Kidney glomerular epithelial cell (primary cell): ENCODE data around the gene XAGE2.
"Not testable (repeated sequence)": the region's sequence is repeated elsewhere in the genome, so short reads cannot be mapped to it uniquely, and the experiment has no call there.

ENCODE experiments used
- DNase-seq: peaks from one replicate; lab custom pipeline; 2025; lab: John Stamatoyannopoulos, UW

The XAGE2 gene, protein sequence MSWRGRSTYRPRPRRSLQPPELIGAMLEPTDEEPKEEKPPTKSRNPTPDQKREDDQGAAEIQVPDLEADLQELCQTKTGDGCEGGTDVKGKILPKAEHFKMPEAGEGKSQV

GRCh38 chrX:52368368-52369055 lies at the start of gene XAGE2:
Gene XAGE2 (plus strand): TSS chrX:52369021. CDS start chrX:52370015, 994 bp downstream.
- no peak for DNase-seq

DNA sequence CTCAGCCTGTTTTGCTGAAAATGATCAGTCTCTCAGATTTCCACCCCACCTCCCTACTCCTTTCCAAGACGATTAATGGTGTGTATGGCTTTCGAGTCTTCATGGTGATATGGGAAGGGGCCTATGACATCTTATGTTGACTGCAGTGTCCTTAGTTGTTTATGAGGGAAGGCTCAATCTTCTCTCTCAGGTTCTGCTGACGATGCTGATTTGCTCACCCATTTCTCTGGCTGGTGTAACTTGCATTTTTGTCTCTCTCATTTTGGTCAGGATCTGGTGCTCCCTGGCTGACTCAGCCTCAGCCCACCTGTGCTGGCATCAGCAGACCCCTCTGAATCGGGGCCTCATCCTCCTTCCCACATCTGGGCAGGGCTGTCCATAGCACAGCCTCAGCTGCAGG lies 31.4 kb upstream of the XAGE2 start:
- DNase-seq: no peak

DNA sequence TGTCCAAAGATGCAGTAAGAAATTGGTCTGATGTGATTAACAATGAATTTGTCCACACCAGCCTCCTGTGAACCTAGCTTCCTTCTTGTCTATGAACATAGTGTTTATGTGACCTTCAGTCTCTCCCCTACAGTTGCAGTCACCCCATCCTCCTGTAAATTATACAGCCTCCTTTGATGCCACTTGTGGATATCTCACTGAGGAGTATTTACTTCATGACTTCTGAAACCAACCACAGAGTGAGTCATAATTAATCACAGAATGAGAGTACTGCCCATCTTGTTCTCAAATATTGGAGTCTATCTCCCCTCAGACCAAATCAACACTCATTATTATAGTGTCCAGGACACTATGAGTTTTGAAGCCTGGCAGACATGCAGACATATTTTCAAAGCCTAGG lies 27.3 kb upstream of the XAGE2 start:
- no peak for DNase-seq

- DNase-seq: not testable (repeated sequence)
These were observed 25.7 kb upstream of the XAGE2 start for GRCh38 chrX:52343131-52343530.

DNA sequence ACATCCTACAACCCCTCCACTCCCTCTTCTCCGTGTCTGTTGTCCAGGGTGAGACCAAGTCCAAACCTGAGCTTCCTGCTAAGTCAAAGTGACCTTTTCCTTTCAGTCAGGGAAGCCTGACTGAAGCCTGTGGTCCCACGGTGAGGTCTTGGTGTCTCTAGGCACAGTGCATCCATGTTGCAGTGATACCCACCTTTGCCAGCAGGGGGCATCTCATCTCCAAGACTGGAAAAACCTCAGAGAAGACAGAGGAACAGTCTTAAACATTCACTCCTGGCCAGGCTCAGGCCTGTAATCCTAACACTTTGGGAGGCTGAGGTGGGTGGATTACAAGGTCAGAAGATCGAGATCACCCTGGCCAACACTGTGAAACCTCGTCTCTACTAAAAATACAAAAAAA lies 23.4 kb upstream of the XAGE2 start:
- DNase-seq: not testable (repeated sequence)

DNA sequence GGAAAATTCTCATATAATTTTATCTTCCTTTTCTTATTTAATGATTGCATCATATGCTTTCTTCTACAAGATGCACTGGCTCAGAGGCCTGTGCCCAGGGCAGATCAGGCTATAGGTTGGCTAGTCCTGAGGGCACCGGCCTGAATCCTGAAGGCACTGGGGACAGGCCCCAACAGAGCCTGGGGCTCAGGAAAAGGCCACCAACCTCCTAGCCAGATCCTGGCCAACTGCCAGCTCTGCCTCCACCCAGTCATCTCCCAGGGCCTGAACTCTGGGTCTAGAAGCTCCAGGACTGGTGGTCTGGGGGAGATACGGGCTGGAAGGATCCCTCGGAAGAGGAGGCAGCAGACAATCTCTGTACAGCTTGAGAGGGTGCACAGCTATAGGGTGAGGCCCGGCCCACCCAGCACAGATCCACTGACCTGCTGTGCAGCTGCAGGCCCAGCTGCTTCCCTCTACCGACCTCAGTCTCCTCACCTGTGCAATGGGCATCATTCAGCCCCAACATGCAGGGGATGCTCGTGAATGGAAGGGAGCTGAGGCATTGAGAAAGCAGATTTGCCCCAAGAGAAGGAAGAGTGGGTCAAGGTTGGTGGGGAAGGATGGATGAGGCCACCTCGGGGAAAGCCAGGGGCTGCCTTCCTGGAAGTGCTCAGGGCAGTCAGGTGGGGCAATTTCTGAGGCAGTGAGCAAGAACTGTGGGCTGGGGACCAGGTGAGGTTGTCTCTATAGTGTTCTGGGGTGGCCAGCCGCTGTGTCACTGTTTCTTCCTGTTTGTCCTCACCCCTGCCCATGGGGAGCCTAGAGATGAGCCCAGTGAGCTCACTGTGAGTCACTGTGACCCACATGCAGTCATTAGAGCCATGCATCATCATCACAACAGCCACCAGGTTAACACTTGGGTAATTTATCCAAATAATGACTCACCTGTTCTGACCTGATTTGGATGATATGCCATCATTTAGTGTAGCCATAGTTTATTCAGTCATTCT lies 22.4 kb upstream of the XAGE2 start:
- peak; percentile 67 for DNase-seq

DNA sequence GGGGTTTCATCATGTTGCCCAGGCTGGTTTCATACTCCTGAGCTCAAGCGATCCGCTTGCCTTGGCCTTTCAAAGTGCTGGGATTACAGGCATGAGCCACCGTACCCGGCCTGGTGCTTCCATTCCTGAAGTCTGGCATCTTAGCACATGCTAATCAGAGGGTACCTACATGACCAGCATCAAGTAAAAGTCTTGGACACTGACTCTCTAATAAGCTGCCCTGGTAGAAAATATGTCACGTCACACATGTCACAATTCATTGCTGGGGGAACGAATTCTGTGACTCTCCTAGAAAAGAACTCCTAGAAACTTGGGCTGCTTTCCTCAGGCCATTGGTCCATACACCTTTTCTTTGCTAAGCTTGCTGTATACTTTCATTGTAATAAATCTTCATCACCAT lies 19.1 kb upstream of the XAGE2 start:
- no peak for DNase-seq

DNA sequence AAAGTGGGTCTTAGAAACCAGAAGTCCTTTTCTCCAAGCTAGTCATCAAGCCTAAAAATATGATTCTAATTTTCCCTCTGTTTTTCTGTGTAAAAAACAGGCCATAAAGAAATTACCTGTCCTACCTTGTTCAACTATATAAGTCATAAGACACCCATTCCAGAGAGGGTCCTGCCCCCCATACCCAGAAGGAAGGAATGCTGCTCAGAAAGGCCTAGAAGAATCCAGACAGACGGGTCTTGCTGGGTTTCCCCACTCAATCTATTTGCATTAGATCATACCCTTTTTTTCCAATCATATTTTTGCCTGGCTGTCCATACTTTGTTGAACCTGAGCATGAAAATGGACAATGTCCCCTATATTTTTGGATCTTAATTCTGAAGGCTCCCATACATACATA lies 16.3 kb upstream of the XAGE2 start:
- DNase-seq: no peak

DNA sequence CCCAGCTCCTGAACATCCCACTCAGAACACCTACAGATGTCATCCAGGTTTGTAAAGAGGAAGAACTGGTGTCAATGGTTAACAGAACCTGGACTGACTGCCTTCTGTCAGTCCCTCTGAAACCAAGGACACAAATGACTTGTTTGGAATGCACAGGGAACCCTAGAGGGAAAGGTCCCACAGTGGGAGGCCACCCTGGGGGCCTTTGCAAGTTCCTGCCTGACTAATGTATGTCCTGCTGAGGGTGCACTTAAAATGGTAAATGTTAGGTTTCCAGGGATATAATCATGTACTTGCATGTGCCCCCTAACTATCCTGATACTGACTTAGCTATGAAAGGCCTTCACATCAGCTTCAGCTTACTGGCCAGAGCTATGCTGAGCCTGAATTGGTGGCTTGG lies 15.0 kb upstream of the XAGE2 start:
- DNase-seq: no peak

GRCh38 chrX:52355108-52355507 lies 13.7 kb upstream of the XAGE2 start:
- no peak for DNase-seq

DNA sequence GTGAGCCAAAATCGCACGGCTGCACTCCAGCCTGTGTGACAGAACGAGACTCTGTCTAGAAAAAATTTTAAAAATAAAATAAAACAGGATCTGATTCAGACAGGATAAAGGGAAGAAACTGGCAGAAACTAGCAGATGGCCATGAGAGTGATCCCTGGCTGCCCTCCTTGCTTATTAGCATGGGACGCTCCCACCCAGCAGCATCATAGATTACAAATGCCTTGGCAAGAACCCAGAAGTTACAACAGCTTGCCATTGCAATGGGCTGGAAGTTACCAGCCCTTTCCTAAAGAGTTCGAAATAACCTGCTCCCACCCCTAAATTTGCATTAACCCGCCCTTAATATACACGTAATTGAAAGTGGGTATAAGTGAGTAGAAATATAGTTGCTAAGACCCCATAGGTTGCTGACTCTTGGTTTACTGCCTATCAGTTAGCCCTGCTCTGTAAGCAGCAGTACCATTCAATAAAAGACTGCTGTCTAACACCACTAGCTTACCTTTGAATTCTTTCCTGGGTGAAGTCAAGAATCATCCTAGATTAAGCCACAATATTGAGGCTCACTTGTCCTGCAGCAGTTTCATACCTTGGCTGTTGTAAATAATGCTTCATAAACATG lies 9.1 kb upstream of the XAGE2 start:
- DNase-seq: no peak

GRCh38 chrX:52361941-52362340 lies 6.9 kb upstream of the XAGE2 start:
- DNase-seq: no peak

- no peak for DNase-seq
These were observed 5.5 kb upstream of the XAGE2 start for GRCh38 chrX:52363247-52363883.

DNA sequence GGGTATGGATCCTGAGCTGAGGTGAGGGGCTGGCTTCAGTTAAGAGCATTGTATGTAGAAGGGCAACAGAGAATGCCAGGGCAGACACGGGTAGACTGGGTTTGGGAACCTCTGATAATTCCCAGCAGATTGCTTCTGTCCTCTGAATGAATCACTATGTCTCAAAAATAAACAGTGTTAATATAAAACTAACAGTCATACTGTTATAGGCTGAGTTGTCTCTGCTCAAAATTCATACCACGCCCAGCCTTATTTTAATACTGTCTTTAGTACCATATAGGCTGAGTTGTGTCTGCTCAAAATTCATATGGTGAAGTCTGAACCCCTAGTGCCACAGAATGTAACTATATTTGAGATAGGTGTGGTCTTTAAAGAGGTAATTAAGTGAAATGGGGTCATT lies 10.0 kb downstream of the XAGE2 start:
- no peak for DNase-seq

DNA sequence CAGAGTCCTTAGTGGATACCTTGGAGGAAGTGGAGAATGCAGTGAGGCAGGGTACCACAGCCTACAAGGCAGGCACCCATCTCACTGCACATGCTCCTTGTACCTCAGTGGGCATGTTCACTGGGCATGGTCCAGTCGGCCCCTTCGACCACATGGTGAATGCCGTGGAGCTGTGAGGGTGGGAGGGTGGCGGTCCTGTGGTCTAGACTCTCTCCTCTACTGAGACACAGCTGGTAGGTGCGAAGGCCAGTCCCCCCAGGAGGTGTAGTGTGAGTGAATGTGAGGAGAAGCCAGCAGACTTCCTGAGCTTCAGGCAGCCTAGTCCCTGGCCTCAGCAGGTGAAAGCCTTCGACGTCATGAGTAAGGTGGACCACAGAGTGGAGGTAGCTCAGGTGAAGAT lies 12.2 kb downstream of the XAGE2 start:
- DNase-seq: no peak

DNA sequence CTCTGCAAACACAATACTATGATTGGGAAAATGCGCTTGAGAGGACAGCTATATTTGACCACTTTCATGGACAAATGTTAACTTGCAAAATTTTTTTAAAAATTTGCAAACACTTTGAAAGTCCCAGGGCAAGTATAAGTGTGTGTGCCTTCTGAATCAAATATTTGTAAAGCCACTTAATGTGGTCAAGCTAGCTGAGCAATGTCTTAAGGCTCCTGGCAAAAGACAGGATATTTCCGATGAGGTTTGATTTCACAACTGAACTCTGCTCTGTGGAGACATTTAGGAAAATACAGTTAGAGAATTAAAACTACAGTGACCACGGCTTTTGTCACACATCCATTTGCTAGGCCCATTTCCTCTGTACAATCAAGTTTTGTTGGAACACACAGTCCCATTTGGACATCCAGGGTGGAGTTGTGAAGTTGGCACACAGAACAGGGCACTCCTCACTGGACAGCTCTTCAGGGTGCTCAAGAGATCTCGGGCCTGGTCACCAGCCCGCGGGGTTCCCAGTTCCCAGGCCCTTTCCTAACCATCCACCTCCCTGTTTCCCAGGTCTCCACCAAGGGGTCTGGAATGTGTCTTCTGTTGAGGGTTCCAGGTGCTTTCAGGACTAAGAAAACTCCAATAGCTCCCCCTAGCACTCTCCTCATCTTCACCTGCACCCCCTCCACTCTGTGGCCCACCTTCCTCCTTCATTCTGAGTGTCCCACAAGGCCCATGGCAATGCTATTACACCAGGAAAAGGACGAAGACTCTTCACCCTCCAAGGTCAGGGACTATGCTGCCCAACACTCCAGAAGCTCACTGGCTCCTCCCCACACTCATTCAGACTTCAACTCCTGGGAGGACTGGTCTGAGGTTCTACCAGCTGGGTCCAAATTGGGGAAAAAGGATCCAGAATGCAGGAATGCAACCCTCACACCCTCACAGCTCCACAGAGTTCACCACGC lies 41.9 kb downstream of the XAGE2 start:
- no peak for DNase-seq

GRCh38 chrX:52415304-52415703 lies 46.5 kb downstream of the XAGE2 start:
- DNase-seq: no peak

DNA sequence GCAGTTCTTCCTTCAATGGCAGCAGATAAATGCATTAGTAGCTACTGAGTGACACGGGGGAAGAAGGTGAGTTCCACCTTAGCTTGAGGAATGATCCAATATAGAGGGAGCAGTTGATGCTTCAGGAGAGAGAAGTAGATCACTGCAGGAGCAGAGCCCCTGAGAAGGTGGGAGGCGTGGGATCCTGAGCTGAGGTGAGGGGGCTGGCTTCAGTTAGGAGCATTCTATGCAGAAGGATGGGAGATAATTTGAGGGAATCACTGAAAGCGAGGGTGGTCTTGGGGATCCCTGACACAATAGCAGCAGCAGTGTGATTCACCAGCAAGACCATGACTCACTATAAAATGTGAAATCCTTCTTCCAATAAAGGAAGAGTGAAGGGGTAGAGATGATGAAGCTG lies 48.0 kb downstream of the XAGE2 start:
- no peak for DNase-seq

- no peak for DNase-seq
These were observed 52.1 kb downstream of the XAGE2 start for GRCh38 chrX:52420824-52421443.

GRCh38 chrX:52422884-52423283 lies 54.1 kb downstream of the XAGE2 start:
- no peak for DNase-seq
